ENCODE results near the gene PTRH2.

The PTRH2 gene

DNA sequence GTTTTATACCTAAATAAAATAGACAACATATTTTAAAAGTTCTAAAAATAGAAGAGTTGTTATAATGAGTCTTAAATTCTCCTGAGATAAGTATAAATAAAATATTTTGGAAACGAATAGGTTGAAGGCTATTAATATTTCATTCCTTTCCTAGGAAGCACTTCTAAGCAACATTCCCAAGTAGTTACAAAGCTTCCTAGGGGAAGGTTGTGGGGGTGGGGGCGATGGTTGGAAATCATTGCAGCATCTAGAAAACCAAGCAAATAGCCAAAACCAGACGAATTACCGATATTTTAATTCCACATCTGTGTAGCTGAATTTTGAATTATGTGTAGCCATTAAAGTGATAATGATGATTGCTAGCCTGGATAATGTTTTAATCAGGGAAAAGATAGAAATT, 26.9 kb downstream of the PTRH2 start:
- Histone ChIP-seq H3F3A (ENCODE audit: control insufficient read depth, insufficient read depth) (peaks cover 13% of the 10 kb centered on the region; the same call in 1 of the 2 replicates), H3K79me2 (ENCODE audit: control insufficient read depth, low read length) (peaks cover 31% of the 10 kb centered on the region), H4K20me1 (ENCODE audit: control insufficient read depth, insufficient read depth, low read depth, low read length) (no peaks in the 10 kb centered on the region), H3K27ac (ENCODE audit: low read depth, low read length) (no peak overlapping the region), H3K27me3 (ENCODE audit: control insufficient read depth, low read length) (no peaks in the 10 kb centered on the region), H3K36me3 (ENCODE audit: control insufficient read depth, low read length) (peaks cover 98% of the 10 kb centered on the region), H3K4me3 (ENCODE audit: low read length) (no peak overlapping the region), H3K4me1 (ENCODE audit: control insufficient read depth, low read length) (peaks cover 20% of the 10 kb centered on the region), H3K4me2 (ENCODE audit: low read length) (no peak overlapping the region), H3K9me2 (replicated peaks; ENCODE audit: control insufficient read depth, low read length) (no peaks in the 10 kb centered on the region), H3K9me3 (ENCODE audit: control insufficient read depth, insufficient read depth, low read length) (no peaks in the 10 kb centered on the region)
- TF ChIP-seq, protein P1, sequence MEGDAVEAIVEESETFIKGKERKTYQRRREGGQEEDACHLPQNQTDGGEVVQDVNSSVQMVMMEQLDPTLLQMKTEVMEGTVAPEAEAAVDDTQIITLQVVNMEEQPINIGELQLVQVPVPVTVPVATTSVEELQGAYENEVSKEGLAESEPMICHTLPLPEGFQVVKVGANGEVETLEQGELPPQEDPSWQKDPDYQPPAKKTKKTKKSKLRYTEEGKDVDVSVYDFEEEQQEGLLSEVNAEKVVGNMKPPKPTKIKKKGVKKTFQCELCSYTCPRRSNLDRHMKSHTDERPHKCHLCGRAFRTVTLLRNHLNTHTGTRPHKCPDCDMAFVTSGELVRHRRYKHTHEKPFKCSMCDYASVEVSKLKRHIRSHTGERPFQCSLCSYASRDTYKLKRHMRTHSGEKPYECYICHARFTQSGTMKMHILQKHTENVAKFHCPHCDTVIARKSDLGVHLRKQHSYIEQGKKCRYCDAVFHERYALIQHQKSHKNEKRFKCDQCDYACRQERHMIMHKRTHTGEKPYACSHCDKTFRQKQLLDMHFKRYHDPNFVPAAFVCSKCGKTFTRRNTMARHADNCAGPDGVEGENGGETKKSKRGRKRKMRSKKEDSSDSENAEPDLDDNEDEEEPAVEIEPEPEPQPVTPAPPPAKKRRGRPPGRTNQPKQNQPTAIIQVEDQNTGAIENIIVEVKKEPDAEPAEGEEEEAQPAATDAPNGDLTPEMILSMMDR (IDR thresholded peaks at IDR 0.05; ENCODE audit: low read depth, low read length, poor library complexity, severe bottlenecking): no peak
- no peak for TF ChIP-seq EZH2phosphoT487 (IDR thresholded peaks at IDR 0.05; ENCODE audit: borderline replicate concordance, low read length)

DNA sequence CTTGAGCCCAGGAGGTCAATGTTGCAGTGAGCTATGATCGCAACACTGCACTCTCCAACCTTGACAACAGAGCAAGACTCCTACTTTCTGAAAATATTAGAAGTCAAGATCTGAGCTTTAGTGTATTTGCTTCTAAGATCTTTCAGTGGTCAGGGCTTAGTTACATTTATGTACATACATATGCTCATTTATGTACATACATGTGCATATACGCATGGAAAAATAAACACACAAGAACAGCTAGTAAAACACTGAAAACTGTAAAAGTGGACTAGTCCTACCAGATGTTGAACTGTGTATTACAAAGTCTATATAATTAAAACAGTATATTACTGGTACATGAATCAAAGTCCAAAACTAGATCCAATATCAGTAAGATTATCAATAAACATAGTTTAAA, 28.3 kb downstream of the PTRH2 start:
- Histone ChIP-seq H3F3A (ENCODE audit: control insufficient read depth, insufficient read depth) (peaks cover 3% of the 10 kb centered on the region; the same call in 1 of the 2 replicates), H3K79me2 (ENCODE audit: control insufficient read depth, low read length) (peaks cover 31% of the 10 kb centered on the region), H3K36me3 (ENCODE audit: control insufficient read depth, low read length) (peaks cover 98% of the 10 kb centered on the region)

DNA sequence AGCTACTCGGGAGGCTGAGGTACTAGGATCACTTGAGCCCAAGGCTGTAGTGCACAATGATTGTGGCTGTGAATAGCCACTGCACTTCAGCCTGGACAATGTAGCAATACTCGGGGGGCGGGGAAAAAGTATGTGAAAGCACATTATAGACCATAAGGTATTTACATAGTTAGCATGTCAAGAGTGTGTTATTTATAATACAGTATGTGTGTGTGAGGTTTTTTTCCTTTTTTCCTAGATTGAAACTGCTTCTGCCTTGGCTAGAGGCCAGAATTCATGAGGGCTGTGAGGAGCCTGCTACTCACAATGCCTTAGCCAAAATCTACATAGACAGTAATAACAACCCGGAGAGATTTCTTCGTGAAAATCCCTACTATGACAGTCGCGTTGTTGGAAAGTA, 30.5 kb downstream of the PTRH2 start:
- TF ChIP-seq, protein P1 (IDR thresholded peaks at IDR 0.05; ENCODE audit: low read depth, low read length, poor library complexity, severe bottlenecking): no peak
- no peak for TF ChIP-seq EZH2phosphoT487 (IDR thresholded peaks at IDR 0.05; ENCODE audit: borderline replicate concordance, low read length)
- no peak overlapping the region for H3K4me3 ChIP-seq (ENCODE audit: low read length)
- no peaks in the 10 kb centered on the region; the same call in 1 of the 2 replicates for H3F3A ChIP-seq (ENCODE audit: control insufficient read depth, insufficient read depth)
- no peaks in the 10 kb centered on the region for H3K9me2 ChIP-seq (replicated peaks; ENCODE audit: control insufficient read depth, low read length)
- peaks cover 96% of the 10 kb centered on the region for H3K36me3 ChIP-seq (ENCODE audit: control insufficient read depth, low read length)
- peaks cover 2% of the 10 kb centered on the region; the same call in 1 of the 2 replicates for H4K20me1 ChIP-seq (ENCODE audit: control insufficient read depth, insufficient read depth, low read depth, low read length)
- peaks cover 30% of the 10 kb centered on the region for H3K79me2 ChIP-seq (ENCODE audit: control insufficient read depth, low read length)
- H3K27ac ChIP-seq (ENCODE audit: low read depth, low read length): no peak overlapping the region
- H3K9me3 ChIP-seq (ENCODE audit: control insufficient read depth, insufficient read depth, low read length): no peaks in the 10 kb centered on the region
- H3K4me1 ChIP-seq (ENCODE audit: control insufficient read depth, low read length): peaks cover 48% of the 10 kb centered on the region
- no peak overlapping the region for H3K4me2 ChIP-seq (ENCODE audit: low read length)
- H3K27me3 ChIP-seq (ENCODE audit: control insufficient read depth, low read length): no peaks in the 10 kb centered on the region

More for the DNA sequence above, 28.3 kb downstream of the PTRH2 start:
- Histone ChIP-seq H3K4me3 (ENCODE audit: low read length) (no peak overlapping the region), H3K27me3 (ENCODE audit: control insufficient read depth, low read length) (no peaks in the 10 kb centered on the region), H3K9me3 (ENCODE audit: control insufficient read depth, insufficient read depth, low read length) (no peaks in the 10 kb centered on the region), H3K4me1 (ENCODE audit: control insufficient read depth, low read length) (peaks cover 34% of the 10 kb centered on the region), H3K9me2 (replicated peaks; ENCODE audit: control insufficient read depth, low read length) (no peaks in the 10 kb centered on the region), H3K4me2 (ENCODE audit: low read length) (no peak overlapping the region), H4K20me1 (ENCODE audit: control insufficient read depth, insufficient read depth, low read depth, low read length) (no peaks in the 10 kb centered on the region), H3K27ac (ENCODE audit: low read depth, low read length) (no peak overlapping the region)
- TF ChIP-seq, protein P1 (IDR thresholded peaks at IDR 0.05; ENCODE audit: low read depth, low read length, poor library complexity, severe bottlenecking): no peak
- no peak for TF ChIP-seq EZH2phosphoT487 (IDR thresholded peaks at IDR 0.05; ENCODE audit: borderline replicate concordance, low read length)

Measured in DOHH2 (cell line).